RPMI8226 (cell line): Measurements from ENCODE around the gene SLC6A12.

ENCODE experiments used
- DNase-seq: peaks from one replicate; pipeline ENCODE4 v3.0.0-alpha.2; 2015

The SLC6A12 gene

DNA sequence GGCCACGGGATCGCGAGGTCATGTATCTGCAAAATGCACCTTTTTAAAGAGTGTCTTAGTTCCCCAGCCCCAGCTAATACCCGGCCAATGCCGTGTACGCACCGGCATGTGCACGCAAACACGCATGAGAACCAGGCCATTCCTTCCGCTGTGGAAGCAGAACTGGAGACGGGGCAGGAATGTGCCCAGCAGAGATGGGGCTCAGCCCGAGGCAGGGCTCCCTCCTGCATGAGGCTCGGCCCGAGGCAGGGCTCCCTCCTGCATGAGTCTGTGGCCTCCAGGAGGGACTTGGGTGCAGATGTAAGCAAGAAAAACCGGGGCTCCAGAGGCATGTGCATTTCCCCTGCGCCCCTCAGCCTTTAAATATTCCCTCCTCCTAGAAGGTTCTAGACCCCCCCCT lies 38.2 kb downstream of the SLC6A12 start:
- DNase-seq = no peak

DNA sequence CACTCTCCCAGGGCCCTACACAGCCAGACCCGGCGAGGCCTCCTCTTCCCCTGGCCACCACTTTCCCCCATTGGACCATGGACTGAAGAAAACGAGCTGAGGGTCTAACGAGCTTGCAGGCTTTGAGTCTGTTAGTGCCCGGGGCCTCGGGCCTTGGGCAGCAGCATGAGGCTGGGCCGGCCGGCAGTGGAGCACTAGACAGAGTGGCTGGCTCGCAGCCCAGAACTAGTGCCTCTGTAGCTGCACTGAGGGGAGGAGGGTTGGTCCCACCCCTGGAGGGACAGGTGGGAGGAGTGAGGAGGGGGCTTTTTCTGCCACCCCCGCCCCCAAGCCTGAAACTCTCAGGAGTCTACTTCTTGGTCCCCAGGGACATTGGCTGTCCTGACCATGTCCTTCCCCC lies 38.7 kb downstream of the SLC6A12 start:
- DNase-seq = peak; percentile 34

- no peak for DNase-seq
Measured at GRCh38 chr12:174596-174995, 39.4 kb downstream of the SLC6A12 start.

DNA sequence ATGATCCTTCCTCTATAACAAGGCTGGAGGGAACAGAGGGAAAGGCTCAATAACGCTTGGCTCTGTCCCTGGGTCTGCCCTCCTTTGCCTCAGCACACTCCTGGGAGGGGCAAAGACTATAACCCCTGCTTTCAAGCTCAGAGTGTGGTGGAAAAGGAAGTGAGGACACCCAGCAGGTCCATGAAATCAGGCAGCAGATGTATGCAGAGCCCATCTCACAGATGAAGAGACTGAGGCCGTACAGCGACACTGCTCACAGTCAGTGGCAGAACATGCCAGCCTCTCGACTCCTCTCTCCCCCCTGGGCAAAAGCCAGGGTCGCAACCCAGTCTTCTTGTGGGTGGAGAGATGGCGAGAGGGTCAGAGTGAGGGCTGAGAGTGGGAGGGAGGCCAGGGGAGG lies 39.8 kb downstream of the SLC6A12 start:
- DNase-seq = no peak

GRCh38 chr12:172732-173161 lies 41.2 kb downstream of the SLC6A12 start:
- DNase-seq = no peak

DNA sequence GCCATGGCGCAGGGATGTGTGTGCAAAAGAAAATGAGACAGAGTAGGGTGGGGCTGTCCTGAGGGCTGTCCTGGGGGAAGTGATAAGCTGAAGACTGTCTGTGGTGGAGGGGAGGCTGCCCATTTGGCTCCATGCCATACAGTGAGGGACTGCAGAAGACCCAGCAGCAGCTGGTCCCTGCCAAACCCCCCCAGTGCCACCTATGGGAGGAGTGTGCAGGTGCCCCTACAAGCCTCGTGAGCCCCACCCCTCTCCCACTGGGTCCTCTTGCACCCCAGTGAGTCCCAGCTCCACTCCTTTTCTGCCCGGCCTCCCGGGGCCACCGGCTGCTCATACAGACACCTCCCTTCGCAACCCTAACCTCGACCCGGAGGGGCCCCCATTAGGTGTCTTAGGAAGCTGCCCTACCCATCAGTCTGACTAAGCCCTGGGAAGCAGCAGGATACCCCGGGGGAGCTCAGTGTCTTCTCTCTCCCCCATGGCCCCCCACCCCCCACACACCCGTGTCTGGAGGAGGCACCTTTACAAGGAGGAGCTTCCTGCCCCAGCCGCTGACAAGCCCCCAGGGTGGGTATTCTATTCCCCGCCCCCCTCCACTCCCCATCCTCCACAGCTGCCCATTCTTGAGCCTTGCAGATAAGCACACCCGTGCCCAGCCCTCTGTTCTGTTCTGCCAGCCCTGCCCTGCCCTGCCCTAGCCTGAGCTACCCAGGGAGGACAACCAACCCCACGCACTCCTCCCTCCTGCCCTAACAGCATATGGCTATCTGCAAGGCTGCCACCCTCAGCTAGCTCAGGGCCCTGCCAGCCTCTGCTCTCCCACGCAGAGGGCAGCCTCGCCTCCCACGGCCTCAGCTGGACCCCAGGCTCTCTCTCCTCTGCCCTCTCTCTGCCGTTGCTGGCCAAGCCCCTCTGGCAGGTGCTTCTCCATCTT lies 41.9 kb downstream of the SLC6A12 start:
- DNase-seq = no peak

DNA sequence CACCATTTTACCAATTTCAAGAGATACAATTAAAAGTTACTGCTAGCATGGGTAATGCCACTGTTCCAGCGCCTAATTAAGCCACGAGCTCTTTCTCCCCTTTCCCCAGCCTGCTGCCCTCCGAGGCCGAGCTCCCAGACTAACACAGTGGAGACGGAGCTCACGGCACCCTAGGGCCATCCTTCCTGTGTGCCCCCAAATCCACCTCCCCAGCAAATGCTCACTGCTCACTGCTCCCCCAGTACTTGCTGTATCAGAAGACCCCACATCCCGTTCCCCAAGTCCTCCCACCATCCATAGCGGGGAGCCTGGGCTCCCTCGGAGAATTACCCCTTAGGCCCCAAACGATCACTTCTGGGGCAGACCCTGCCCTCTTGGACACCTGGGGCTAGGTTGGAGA lies 42.7 kb downstream of the SLC6A12 start:
- DNase-seq = no peak

GRCh38 chr12:170371-171225 lies 43.4 kb downstream of the SLC6A12 start:
- no peak for DNase-seq

- no peak for DNase-seq
Measured at GRCh38 chr12:169528-170370, 44.2 kb downstream of the SLC6A12 start.

- no peak for DNase-seq
Measured at GRCh38 chr12:168763-169525, 45.0 kb downstream of the SLC6A12 start.

GRCh38 chr12:167959-168600 lies 45.9 kb downstream of the SLC6A12 start:
- no peak for DNase-seq

DNA sequence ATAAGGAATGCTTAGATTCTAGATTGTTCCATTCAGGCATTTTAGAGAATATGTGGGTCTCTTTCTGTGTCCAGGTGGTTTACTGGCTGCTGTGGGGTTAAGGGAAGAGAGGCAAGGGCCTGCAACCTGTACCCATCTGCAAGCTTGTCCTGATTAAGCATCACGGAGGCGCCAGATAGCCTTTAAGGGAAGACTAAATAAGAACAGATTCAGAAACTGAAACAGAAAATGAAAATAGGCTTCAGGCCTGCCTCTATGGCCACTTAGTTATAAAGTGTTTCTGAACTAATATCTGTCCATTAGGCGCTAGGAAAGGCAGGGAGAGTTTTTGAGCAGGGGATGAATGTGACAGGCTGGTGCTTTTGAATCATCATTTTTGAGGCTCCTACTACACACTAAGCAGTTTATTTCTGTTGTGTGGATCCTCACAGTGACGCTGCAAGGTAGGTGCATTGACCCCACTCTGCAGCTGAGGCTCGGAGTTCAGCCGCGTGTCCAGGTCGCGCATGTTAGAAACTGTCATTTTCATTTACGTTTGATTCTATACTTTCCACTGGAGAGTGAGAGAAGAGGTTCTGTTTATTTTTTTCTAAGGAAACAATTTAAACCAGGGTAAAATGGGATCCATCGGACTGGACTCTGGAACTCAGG lies 47.4 kb downstream of the SLC6A12 start:
- peak; percentile 60 for DNase-seq

DNA sequence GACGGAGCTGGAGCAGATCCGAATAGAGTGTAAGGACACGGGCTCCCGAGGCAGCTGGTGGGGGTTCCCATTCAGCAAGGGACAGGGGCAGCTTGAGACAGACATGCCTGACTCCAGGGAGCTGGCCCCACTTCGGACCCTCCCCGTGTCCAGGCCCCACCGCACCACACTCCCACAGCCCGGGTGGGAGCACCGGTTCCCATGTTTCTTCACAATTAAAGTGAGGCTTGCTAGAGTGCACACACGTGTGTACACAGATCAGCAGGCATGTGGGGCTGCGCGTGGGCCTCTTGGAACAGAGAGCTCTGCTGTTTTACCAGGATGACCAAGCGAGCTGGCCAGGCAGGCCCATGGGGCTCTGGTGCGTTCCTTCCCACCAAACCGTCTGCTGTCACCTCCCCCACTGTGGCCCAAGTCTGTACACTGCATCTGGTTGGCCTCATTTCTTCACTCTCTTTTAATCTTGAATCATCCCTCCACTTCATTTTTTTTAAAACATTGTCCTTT lies 48.0 kb downstream of the SLC6A12 start:
- DNase-seq = no peak

DNA sequence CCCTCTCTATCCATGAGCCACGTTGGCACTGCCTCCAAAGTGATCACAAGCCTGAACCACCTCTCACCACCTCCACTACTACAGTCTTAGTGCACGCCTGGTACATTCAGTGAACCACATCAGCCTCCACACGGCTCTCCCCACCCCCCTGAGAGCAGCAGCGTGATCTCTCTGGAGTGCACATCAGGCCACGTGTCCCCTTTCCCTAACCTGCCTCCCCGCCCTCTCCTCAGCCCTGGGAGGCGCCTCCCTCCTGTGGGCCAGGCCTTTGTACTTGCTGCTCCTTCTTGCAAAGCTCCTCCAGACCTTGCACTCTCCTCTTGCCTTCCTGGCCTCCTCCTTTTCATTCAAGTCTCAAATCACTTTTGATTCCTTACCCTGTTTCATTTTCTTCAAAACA lies 49.8 kb downstream of the SLC6A12 start:
- peak; percentile 36 for DNase-seq

GRCh38 chr12:163406-163986 lies 50.5 kb downstream of the SLC6A12 start:
- DNase-seq = no peak

- DNase-seq = peak; percentile 82
Measured at GRCh38 chr12:162467-163307, 51.3 kb downstream of the SLC6A12 start.

- DNase-seq = no peak
Measured at GRCh38 chr12:161823-162222, 52.1 kb downstream of the SLC6A12 start.

DNA sequence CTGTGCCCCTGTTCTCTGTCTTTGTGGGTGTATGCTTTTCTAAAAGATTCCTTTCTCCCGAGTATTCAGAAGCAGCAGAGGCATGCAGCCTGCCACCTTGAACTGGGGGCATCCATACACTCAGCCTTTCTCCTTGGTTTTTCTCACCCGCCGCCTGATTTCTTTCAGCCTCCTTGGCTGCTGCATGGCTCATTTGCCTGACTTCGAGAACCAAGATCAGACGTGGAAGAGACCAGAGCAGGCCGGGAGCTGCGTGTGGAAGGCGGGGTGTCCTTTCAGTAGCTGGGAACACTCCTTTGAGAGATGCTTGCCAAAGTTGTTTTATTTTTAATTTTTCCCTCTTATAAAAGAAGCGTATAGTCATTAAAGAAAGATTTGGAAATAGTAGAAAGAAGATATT lies 53.1 kb downstream of the SLC6A12 start:
- no peak for DNase-seq

GRCh38 chr12:159156-159782 lies 54.7 kb downstream of the SLC6A12 start:
- no peak for DNase-seq
